ENCODE data around the gene ZSCAN29.

- TF ChIP-seq EZH2 (IDR thresholded peaks at IDR 0.05; ENCODE audit: borderline replicate concordance, insufficient read depth, low read depth, low read length, poor library complexity, severe bottlenecking) (no peak), CTCF (IDR thresholded peaks at IDR 0.05) (no peak)
These were observed 23.7 kb downstream of the ZSCAN29 start for GRCh38 chr15:43347114-43347513.

Measured in B cell (primary cell).